H1 (cell line): ENCODE measurements around the gene KLHL26. TPM values are rescaled to one million over a fixed set of nuclear protein-coding genes. Genes with fewer than 3 reads are reported as not detected.

Source experiments
- CTCF ChIA-PET: fragments of 300-600 bp; sonication (Branson Sonifier 250); formaldehyde crosslinking; loops from one replicate; lab custom pipeline; 2021; ENCODE audit not compliant: partially characterized antibody; lab: Charles Lee
- POLR2A ChIA-PET: fragments of 300-600 bp; sonication (Branson Sonifier 250); formaldehyde crosslinking; loops from one replicate; lab custom pipeline; 2021; ENCODE audit warnings: inconsistent platforms; ENCODE audit not compliant: partially characterized antibody; lab: Charles Lee
- DNase-seq, 2 experiments: peaks; one replicate each; pipeline versions ENCODE4 v3.0.0 to v3.0.0-alpha.2; 2010 to 2022; ENCODE audit warnings: low spot score in 2 of 2, low read depth in 1 of 2, mixed read lengths in 1 of 2
- FAIRE-seq: peaks from 2 replicates; lab custom pipeline; 2011; peaks lifted over from hg19 to GRCh38; lab: Jason Lieb, UNC
- H2AFZ ChIP-seq: 2 replicates; pipeline ENCODE4 v1.8.1; 2012; ENCODE audit warnings: low read length, inconsistent platforms
- H2AK5ac ChIP-seq: 2 replicates; pipeline ENCODE4 v1.6.1; 2013; ENCODE audit warnings: low read depth, low read length
- H2BK120ac ChIP-seq: replicated peaks from 2 replicates; pipeline ENCODE3; 2013; ENCODE audit warnings: low read depth, low read length, inconsistent platforms
- H2BK12ac ChIP-seq: 2 replicates; pipeline ENCODE4 v1.6.1; 2013; ENCODE audit warnings: low read depth, low read length
- H2BK15ac ChIP-seq: 2 replicates; pipeline ENCODE4 v1.6.1; 2013; ENCODE audit warnings: low read length
- H2BK20ac ChIP-seq: 2 replicates; pipeline ENCODE4 v1.6.1; 2013; ENCODE audit warnings: low read length
- H2BK5ac ChIP-seq: 2 replicates; pipeline ENCODE4 v1.6.1; 2013; ENCODE audit warnings: low read depth, low read length
- H3K14ac ChIP-seq: 2 replicates; pipeline ENCODE4 v1.6.1; 2013; ENCODE audit warnings: inconsistent platforms; ENCODE audit not compliant: insufficient read length
- H3K18ac ChIP-seq: 2 replicates; pipeline ENCODE4 v1.6.1; 2013; ENCODE audit warnings: low read length; ENCODE audit errors: extremely low read depth
- H3K23ac ChIP-seq: 2 replicates; pipeline ENCODE4 v1.6.1; 2013; ENCODE audit warnings: inconsistent platforms; ENCODE audit not compliant: insufficient read length
- H3K23me2 ChIP-seq: 2 replicates; pipeline ENCODE4 v1.6.1; 2013; ENCODE audit warnings: low read depth, low read length
- H3K27ac ChIP-seq: 2 replicates; pipeline ENCODE4 v1.6.1; 2011; ENCODE audit warnings: low read depth, low read length, inconsistent platforms
- H3K27me3 ChIP-seq, 4 experiments: replicated peaks in 1 of 4; 1 replicate in 1 of 4; 2 replicates in 3 of 4; pipeline versions ENCODE4 v1.6.1 to v1.8.1; 2011 to 2013; ENCODE audit warnings: low read length in 3 of 4, mild to moderate bottlenecking in 3 of 4, inconsistent platforms in 2 of 4, mixed read lengths in 2 of 4, moderate library complexity in 1 of 4; ENCODE audit not compliant: control insufficient read depth in 3 of 4, insufficient read depth in 3 of 4; ENCODE audit errors: extremely low read depth in 1 of 4
- H3K36me3 ChIP-seq, 4 experiments: 2 replicates each; pipeline versions ENCODE4 v1.6.1 to v1.8.1; 2011 to 2013; ENCODE audit warnings: mild to moderate bottlenecking in 4 of 4, low read length in 3 of 4, moderate library complexity in 2 of 4, control low read depth in 1 of 4, inconsistent platforms in 1 of 4; ENCODE audit not compliant: insufficient read depth in 4 of 4, control insufficient read depth in 2 of 4
- H3K4ac ChIP-seq: replicated peaks from 2 replicates; pipeline ENCODE3; 2013; ENCODE audit warnings: low read length, low read depth, mixed read lengths, inconsistent platforms; ENCODE audit not compliant: insufficient read length
- H3K4me1 ChIP-seq, 4 experiments: replicated peaks in 1 of 4; 1 replicate in 1 of 4; 2 replicates in 3 of 4; pipeline versions ENCODE4 v1.6.1 to v1.8.1; 2011 to 2013; ENCODE audit warnings: low read length in 3 of 4, inconsistent platforms in 2 of 4, mixed read lengths in 1 of 4; ENCODE audit not compliant: insufficient read depth in 4 of 4, control insufficient read depth in 3 of 4
- H3K4me2 ChIP-seq, 2 experiments: 2 replicates each; pipeline versions ENCODE4 v1.6.1 to v1.8.1; 2011 to 2013; ENCODE audit warnings: low read depth in 2 of 2, low read length in 2 of 2, control low read depth in 1 of 2, inconsistent platforms in 1 of 2, mild to moderate bottlenecking in 1 of 2; ENCODE audit not compliant: insufficient read depth in 1 of 2
- H3K4me3 ChIP-seq, 4 experiments: fragments of 200-600, 300-600 bp in 1 of 4; sonication (generic), shearing (Covaris generic), sonication (Bioruptor Twin) in 1 of 4; 2 replicates each; pipeline versions ENCODE4 v1.5.1 to v1.8.1; 2011 to 2016; ENCODE audit warnings: low read length in 4 of 4, low read depth in 3 of 4, control low read depth in 2 of 4, inconsistent platforms in 2 of 4, mild to moderate bottlenecking in 2 of 4, mixed read lengths in 1 of 4, moderate library complexity in 1 of 4; ENCODE audit not compliant: insufficient read depth in 2 of 4; ENCODE audit errors: extremely low read depth in 1 of 4
- H3K56ac ChIP-seq: replicated peaks from 2 replicates; pipeline ENCODE3; 2013; ENCODE audit warnings: low read depth, mild to moderate bottlenecking, mixed read lengths, low read length, inconsistent platforms; ENCODE audit not compliant: insufficient read length
- H3K79me1 ChIP-seq: 2 replicates; pipeline ENCODE4 v1.6.1; 2013; ENCODE audit warnings: low read depth, low read length, control low read depth
- H3K79me2 ChIP-seq, 2 experiments: 2 replicates each; pipeline versions ENCODE4 v1.6.1 to v1.8.1; 2012 to 2013; ENCODE audit warnings: low read length in 2 of 2, mild to moderate bottlenecking in 2 of 2, inconsistent platforms in 1 of 2; ENCODE audit not compliant: insufficient read depth in 2 of 2, control insufficient read depth in 1 of 2
- H3K9ac ChIP-seq, 4 experiments: replicated peaks in 1 of 4; 1 replicate in 1 of 4; 2 replicates in 3 of 4; pipeline versions ENCODE4 v1.6.1 to v1.8.1; 2011 to 2013; ENCODE audit warnings: low read depth in 3 of 4, low read length in 3 of 4, control low read depth in 2 of 4, mild to moderate bottlenecking in 2 of 4, moderate library complexity in 2 of 4, inconsistent platforms in 1 of 4; ENCODE audit errors: extremely low read depth in 1 of 4
- H3K9me3 ChIP-seq, 2 experiments: 2 replicates each; pipeline versions ENCODE4 v1.6.1 to v1.8.1; 2012 to 2013; ENCODE audit warnings: mild to moderate bottlenecking in 2 of 2, moderate library complexity in 2 of 2, control low read depth in 1 of 2, inconsistent platforms in 1 of 2, low read depth in 1 of 2, low read length in 1 of 2, mixed read lengths in 1 of 2; ENCODE audit not compliant: insufficient read depth in 2 of 2
- H4K20me1 ChIP-seq, 2 experiments: replicated peaks in 1 of 2; 2 replicates each; pipeline versions ENCODE3 to v1.8.1; 2011 to 2013; ENCODE audit warnings: inconsistent platforms in 2 of 2, low read length in 2 of 2, mild to moderate bottlenecking in 1 of 2; ENCODE audit not compliant: insufficient read depth in 2 of 2, control insufficient read depth in 1 of 2
- H4K5ac ChIP-seq: 2 replicates; pipeline ENCODE4 v1.6.1; 2013; ENCODE audit warnings: low read length, low read depth, mixed read lengths, inconsistent platforms; ENCODE audit not compliant: insufficient read length
- H4K8ac ChIP-seq: 2 replicates; pipeline ENCODE4 v1.8.0; 2013; ENCODE audit warnings: mild to moderate bottlenecking, moderate library complexity, low read length, inconsistent platforms; ENCODE audit not compliant: insufficient read depth; ENCODE audit errors: extremely low read depth
- H4K91ac ChIP-seq: replicated peaks from 2 replicates; pipeline ENCODE3; 2013; ENCODE audit warnings: low read length, mixed read lengths, inconsistent platforms; ENCODE audit not compliant: insufficient read length
- ASH2L ChIP-seq: fragments of 200-600, 300-600 bp; sonication (generic); IDR thresholded peaks from one replicate; pipeline ENCODE4 v1.7.1; 2017; ENCODE audit warnings: low read length
- BACH1 ChIP-seq: IDR thresholded peaks from 2 replicates; pipeline ENCODE4 v1.6.1; 2012; ENCODE audit warnings: low read length, improper control_type of control experiment
- CHD1 ChIP-seq: IDR thresholded peaks from 2 replicates; pipeline ENCODE4 v1.6.1; 2012; ENCODE audit warnings: low read depth, low read length, improper control_type of control experiment
- EZH2 ChIP-seq: fragments of 200-600 bp; sonication (generic); IDR thresholded peaks from 2 replicates; pipeline ENCODE4 v1.7.1; 2012; ENCODE audit warnings: low read depth, mild to moderate bottlenecking, moderate library complexity, low read length, inconsistent platforms; ENCODE audit not compliant: severe bottlenecking
- KDM1A ChIP-seq: fragments of 200-600, 300-600 bp; sonication (generic); IDR thresholded peaks from 2 replicates; pipeline ENCODE4 v1.7.1; 2016; ENCODE audit warnings: mild to moderate bottlenecking, low read length, borderline replicate concordance
- PHF8 ChIP-seq: fragments of 200-600 bp; sonication (generic); conservative IDR thresholded peaks from 2 replicates; pipeline ENCODE4 v1.7.1; 2012; ENCODE audit warnings: low read depth, mild to moderate bottlenecking, inconsistent platforms, low read length, moderate library complexity
- RFX5 ChIP-seq: IDR thresholded peaks from 2 replicates; pipeline ENCODE4 v1.6.1; 2011; ENCODE audit warnings: low read depth, low read length, improper control_type of control experiment, borderline replicate concordance
- SIN3A ChIP-seq, 2 experiments: IDR thresholded peaks in 1 of 2; conservative IDR thresholded peaks in 1 of 2; 2 replicates each; pipeline ENCODE4 v1.6.1; 2011 to 2012; ENCODE audit warnings: low read length in 2 of 2, improper control_type of control experiment in 1 of 2, low read depth in 1 of 2, mild to moderate bottlenecking in 1 of 2
- WGBS, 2 experiments: shearing (Covaris generic) in 1 of 2; methylation state at CpG; one replicate each; pipeline versions ENCODE4 v1.1.6 to v1.1.7; 2013 to 2015; ENCODE audit warnings: low lambda C conversion rate in 2 of 2, mixed read lengths in 2 of 2, inconsistent platforms in 1 of 2, low coverage in 1 of 2, missing lambda C conversion rate in 1 of 2; ENCODE audit not compliant: insufficient replicate concordance in 2 of 2, insufficient coverage in 1 of 2, insufficient read length in 1 of 2; ENCODE audit errors: extremely low coverage in 1 of 2, missing lambda C conversion rate in 1 of 2; 5-methylcytosine and 5-hydroxymethylcytosine counted together
- polyA plus RNA-seq, 7 experiments: library from polyadenylated mRNA; depleted of rRNA in 3 of 7; stranded (reverse) in 5 of 7; unstranded in 2 of 7; fragments of >200 nt in 5 of 7; fragments of 200-250 nt in 2 of 7; gene quantifications; 1 replicate in 5 of 7; 2 replicates in 1 of 7; 4 replicates in 1 of 7; pipeline versions ENCODE4 v1.2.1 to v1.2.3, GENCODE V29; 2011 to 2013; ENCODE audit warnings: missing spikeins in 2 of 7, mixed read lengths in 2 of 7
- total RNA-seq: library from RNA; stranded (reverse); fragmentation: NEBNext Ultra II Directional; extraction: Animal tissue kit (Norgen Biotek cat#: 25700); gene quantifications from 2 replicates; pipeline ENCODE4 v1.2.1, GENCODE V29; 2021

KLHL26 gene
- total and polyA plus RNA-seq, 2 of the 8 experiments (the other 6 are each of a cell fraction or from before 2014, with no cell fraction given) = 2.2 to 8.8 TPM

GRCh38 chr19:18650021-18650390, 13.2 kb downstream of the KLHL26 start:
- H3K4me1 ChIP-seq = peaks cover 0 to 17% (median 2%) of the 10 kb centered on the region in 4 experiments; a peak in 3 of 7 replicates
- no peak overlapping the region for H2BK120ac ChIP-seq
- H3K79me1 ChIP-seq = peaks cover 19% of the 10 kb centered on the region
- H3K23ac ChIP-seq = no peak overlapping the region
- FAIRE-seq (no peak), DNase-seq (no peak)
- no peak overlapping the region for H4K8ac ChIP-seq
- no peak overlapping the region for H3K4me2 ChIP-seq
- CTCF ChIA-PET = no interaction called here
- no peaks in the 10 kb centered on the region for H3K27me3 ChIP-seq
- H4K91ac ChIP-seq = no peak overlapping the region
- no peak overlapping the region for H2AFZ ChIP-seq
- no peaks in the 10 kb centered on the region for H3K36me3 ChIP-seq
- no peak for TF ChIP-seq CHD1
- no peak for TF ChIP-seq EZH2
- TF ChIP-seq SIN3A (conservative IDR thresholded peaks at IDR 0.05 in 1 of 2, IDR thresholded peaks at IDR 0.05 in 1 of 2; ENCODE audit: low read depth in 1 of 2, low read length in 2 of 2) = no peak
- TF ChIP-seq PHF8 = no peak
- no peak for TF ChIP-seq KDM1A
- no peak for TF ChIP-seq BACH1
- no peak for TF ChIP-seq ASH2L
- TF ChIP-seq RFX5 = no peak
- H2AK5ac ChIP-seq = no peak overlapping the region
- H3K14ac ChIP-seq = no peak overlapping the region
- peaks cover 4 to 44% of the 10 kb centered on the region in 2 experiments for H4K20me1 ChIP-seq
- H2BK15ac ChIP-seq = no peak overlapping the region
- WGBS, 2 experiments = 84% methylated on average over 14 of the region's 17 CpGs; no CpG with 5 or more reads in 1 of the 2 experiments
- no peak overlapping the region for H3K18ac ChIP-seq
- no peak overlapping the region for H3K4ac ChIP-seq
- no peak overlapping the region for H3K4me3 ChIP-seq
- no peak overlapping the region for H4K5ac ChIP-seq
- POLR2A ChIA-PET = interaction anchor here (1.2 kb wide), 1 partner anchor 58 kb away, joined by 3 read pairs; no protein-coding TSS in a partner anchor
- no peak overlapping the region for H3K56ac ChIP-seq
- peaks cover 0 to 4% of the 10 kb centered on the region in 2 experiments; a peak in 1 of 4 replicates for H3K79me2 ChIP-seq
- H3K23me2 ChIP-seq = peaks cover 13% of the 10 kb centered on the region; the same call in 1 of the 2 replicates
- no peak overlapping the region for H3K27ac ChIP-seq
- H2BK12ac ChIP-seq = no peak overlapping the region
- no peak overlapping the region for H3K9ac ChIP-seq
- no peak overlapping the region for H2BK5ac ChIP-seq
- no peaks in the 10 kb centered on the region for H3K9me3 ChIP-seq
- H2BK20ac ChIP-seq = no peak overlapping the region
